LNCaP clone FGC (cell line): ENCODE data around the gene ATP2C2.
"Not testable (repeated sequence)": the region's sequence is repeated elsewhere in the genome, so short reads cannot be mapped to it uniquely, and the experiment has no call there.

Source experiments
- DNase-seq: peaks from one replicate; pipeline ENCODE4 v3.0.0-alpha.2; 2011; ENCODE audit warnings: low read depth
- H3K4me3 ChIP-seq: 2 replicates; pipeline ENCODE4 v1.5.1; 2011; ENCODE audit warnings: mild to moderate bottlenecking, low read depth, low read length, control low read depth
- TF ChIP-seq, protein P1 (sequence below): IDR thresholded peaks from 2 replicates; pipeline ENCODE4 v1.5.1; 2012; ENCODE audit warnings: mild to moderate bottlenecking; ENCODE audit not compliant: control insufficient read depth, insufficient read depth; ENCODE audit errors: extremely low read depth

Gene ATP2C2

DNA sequence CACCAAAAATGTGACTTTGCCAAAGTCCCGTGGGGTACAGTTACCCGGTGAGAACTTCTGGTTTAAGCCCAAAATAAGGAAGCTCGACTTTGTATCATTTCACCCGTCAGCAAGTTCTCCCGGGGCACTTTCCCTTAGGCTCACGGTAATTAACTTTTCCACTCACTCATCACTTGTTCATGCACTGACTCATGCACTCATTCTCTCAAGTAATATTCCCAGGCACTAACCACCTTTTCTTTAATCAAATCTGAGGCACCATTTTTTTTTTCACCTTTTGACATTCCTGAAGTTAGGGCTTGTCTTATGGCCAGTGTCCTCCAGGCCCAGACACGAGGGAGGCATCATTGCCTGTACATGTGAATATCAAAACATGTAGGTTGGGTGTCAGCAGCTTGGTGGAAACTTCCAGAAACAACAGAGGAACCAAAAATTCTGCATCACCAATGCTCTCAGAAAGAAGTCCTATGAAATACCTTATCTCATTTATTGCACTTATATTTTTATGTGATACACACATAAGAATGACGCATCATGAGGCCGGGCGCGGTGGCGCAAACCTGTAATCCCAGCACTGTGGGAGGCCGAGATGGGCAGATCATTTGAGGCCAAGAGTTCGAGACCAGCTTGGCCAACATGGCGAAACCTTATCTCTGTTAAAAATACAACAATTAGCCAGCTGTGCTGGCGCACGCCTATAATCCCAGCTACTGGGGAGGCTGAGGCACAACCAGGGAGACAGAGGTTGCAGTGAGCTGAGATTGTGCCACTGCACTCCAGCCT, 36.1 kb upstream of the ATP2C2 start:
- TF ChIP-seq, protein P1, sequence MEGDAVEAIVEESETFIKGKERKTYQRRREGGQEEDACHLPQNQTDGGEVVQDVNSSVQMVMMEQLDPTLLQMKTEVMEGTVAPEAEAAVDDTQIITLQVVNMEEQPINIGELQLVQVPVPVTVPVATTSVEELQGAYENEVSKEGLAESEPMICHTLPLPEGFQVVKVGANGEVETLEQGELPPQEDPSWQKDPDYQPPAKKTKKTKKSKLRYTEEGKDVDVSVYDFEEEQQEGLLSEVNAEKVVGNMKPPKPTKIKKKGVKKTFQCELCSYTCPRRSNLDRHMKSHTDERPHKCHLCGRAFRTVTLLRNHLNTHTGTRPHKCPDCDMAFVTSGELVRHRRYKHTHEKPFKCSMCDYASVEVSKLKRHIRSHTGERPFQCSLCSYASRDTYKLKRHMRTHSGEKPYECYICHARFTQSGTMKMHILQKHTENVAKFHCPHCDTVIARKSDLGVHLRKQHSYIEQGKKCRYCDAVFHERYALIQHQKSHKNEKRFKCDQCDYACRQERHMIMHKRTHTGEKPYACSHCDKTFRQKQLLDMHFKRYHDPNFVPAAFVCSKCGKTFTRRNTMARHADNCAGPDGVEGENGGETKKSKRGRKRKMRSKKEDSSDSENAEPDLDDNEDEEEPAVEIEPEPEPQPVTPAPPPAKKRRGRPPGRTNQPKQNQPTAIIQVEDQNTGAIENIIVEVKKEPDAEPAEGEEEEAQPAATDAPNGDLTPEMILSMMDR = no peak
- DNase-seq = no peak
- H3K4me3 ChIP-seq = no peak overlapping the region

DNA sequence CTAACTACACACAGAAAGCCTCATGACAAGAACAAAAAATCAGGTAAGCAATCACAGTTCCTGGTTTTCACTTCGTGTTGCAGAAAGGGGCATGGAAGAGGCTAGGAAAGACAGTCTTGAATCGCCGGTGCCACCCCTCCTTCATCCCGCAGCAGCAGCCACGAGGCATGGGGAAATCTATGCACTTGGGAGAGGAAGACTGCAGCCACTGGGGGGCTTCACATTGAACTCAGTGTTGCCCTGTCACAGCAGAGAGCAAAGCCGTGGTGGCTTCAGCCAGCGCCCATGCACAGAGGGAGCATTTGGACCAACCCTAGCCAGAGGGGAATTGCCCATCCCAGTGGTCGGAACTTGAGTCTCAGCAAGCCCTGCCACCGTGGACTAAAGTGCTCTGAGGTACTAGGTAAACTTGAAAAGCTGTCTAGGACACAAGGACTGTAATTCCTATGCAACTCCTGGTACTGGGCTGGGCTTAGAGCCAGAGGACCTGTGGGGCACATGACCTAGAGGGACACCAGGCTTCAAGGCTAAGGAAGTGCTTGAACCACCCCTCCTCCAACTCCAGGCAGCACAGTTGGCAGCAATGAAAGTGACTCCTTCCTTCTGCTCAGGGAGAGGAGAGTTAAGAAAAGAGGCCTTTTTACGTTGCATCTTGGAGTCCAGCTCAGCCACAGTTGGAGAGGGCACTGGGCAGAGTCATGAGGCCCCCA, 35.2 kb upstream of the ATP2C2 start:
- DNase-seq = peak; percentile 85
- TF ChIP-seq, protein P1 = peak; percentile 21; the same call in 1 of the 2 replicates
- no peak overlapping the region for H3K4me3 ChIP-seq

DNA sequence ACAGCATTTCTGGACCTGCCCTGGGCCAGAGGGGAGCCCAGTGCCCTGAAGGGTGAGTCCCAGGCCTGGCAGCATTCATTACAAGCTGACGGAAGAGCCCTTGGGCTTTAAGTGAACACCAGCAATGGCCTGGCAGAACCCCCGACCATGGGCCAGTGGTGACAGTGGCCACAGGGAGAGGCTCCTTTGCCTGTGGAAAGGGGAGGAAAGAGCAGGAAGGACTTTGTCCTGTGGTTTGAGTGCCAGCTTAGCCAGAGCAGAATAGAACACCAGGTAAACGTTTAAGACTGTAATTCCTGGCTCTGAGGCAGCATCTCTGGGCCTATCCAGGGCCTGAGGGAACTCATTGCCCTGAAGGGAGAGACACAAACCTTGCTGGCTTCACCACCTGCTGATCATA, 34.3 kb upstream of the ATP2C2 start:
- TF ChIP-seq, protein P1 = no peak
- no peak for DNase-seq

DNA sequence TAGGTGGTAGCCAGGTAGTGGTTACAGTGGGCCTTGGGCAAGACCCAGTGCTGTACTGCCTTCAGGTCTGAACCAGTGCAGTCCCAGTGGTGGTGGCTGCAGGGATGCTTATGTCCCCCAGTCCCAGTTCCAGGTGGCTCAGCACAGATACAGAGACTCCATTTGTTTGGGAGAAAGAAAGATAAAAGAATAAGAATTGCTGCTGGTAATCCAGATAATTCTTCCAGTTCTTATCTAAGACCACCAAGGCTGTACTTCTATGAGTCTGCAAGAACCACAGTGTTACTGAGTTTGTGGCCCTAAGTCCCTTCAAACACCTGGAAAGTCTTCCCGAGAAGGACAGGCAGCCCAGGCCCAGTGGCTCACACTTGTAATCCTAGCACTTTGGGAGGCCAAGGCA, 33.9 kb upstream of the ATP2C2 start:
- TF ChIP-seq, protein P1 = no peak
- H3K4me3 ChIP-seq = no peak overlapping the region
- no peak for DNase-seq

More for the DNA sequence above, 34.3 kb upstream of the ATP2C2 start:
- H3K4me3 ChIP-seq = no peak overlapping the region

GRCh38 chr16:84337236-84337635, 31.1 kb upstream of the ATP2C2 start:
- not testable (repeated sequence) for H3K4me3 ChIP-seq, DNase-seq

- DNase-seq = no peak
- TF ChIP-seq, protein P1 = no peak
- H3K4me3 ChIP-seq = no peak overlapping the region
These were observed 29.0 kb upstream of the ATP2C2 start for GRCh38 chr16:84339311-84339710.

DNA sequence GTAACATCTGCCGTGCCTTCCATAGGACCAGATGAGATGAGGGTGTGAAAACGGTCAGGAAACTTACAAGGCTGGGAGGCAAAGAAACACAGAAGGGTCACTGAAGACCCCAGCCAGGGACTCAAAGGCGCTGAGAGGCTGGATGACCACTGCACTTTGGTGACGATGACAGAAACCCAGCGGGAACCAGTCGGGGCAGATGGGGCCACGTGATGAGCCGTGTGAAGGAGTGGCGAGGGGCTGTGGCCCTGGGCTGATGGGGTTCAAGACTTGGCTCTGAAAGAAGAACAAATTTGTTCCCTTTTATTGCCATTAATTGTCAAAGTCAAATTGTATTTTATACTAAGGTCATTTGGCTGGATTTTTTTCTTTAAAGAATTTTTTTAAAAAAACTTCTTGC, 28.6 kb upstream of the ATP2C2 start:
- TF ChIP-seq, protein P1 = no peak
- H3K4me3 ChIP-seq = no peak overlapping the region
- no peak for DNase-seq
